ENCODE results near the gene PIP4K2C.
A peak's percentile ranks its signal among the peaks of the same experiment; 100 is the strongest.

PIP4K2C gene

DNA sequence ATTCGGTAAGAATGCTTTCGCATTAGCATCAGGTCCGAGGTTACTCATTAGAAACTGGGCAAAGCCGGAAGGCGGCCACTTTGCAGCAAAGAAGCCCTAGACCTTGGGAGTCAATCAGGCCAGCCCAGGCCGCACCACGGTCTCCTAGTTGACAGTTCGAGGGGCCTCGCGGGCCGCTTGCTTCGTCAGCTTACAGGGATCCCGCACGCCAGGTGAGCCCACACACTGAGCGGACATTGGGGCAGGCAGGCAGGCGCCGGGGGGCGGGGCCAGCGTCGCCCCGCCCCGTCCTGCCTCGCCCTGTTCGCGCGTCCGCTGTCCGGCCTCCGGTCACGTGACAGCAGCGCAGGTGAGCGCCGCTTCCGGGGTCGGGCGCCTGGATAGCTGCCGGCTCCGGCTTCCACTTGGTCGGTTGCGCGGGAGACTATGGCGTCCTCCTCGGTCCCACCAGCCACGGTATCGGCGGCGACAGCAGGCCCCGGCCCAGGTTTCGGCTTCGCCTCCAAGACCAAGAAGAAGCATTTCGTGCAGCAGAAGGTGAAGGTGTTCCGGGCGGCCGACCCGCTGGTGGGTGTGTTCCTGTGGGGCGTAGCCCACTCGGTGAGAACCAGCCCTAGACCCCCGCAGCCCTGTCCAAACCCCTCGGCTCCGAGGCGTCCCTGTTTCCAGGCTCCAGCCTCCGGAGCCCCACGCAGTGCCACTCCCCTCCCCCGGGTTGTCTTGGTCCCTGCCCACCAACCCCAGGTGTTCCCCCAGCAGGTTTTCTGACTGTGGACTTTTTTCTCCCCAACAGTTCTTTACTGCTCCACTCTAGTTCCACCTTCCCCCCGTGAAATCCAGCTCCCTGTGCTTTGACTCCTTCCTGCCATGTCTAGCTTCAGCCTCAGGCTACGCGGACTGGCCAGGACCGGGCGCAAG lies at the start of gene PIP4K2C:
Gene PIP4K2C (plus strand): TSS at position 329 of the 918 bp plus-strand sequence. CDS start 98 bp downstream, at position 427.
- peak; percentile 60 for DNase-seq

DNA sequence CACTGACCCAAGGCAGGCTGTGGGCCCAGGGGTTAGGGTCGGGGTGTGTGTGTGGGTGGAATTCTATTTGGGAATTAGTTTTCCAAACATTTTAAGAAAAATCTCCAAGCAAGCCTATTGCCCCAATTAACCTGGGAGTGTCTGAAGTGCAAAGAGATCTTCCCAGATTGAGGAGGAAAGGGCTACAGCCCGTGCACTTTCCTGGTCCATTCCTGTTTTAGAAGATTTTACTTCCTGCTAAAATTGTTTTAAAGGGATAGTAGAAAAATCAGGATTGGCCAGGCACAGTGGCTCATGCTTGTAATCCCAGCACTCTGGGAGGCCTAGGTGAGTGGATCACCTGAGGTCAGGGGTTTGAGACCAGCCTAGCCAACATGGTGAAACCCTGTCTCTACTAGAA lies 49.3 kb upstream of the PIP4K2C start:
- no peak for DNase-seq

DNA sequence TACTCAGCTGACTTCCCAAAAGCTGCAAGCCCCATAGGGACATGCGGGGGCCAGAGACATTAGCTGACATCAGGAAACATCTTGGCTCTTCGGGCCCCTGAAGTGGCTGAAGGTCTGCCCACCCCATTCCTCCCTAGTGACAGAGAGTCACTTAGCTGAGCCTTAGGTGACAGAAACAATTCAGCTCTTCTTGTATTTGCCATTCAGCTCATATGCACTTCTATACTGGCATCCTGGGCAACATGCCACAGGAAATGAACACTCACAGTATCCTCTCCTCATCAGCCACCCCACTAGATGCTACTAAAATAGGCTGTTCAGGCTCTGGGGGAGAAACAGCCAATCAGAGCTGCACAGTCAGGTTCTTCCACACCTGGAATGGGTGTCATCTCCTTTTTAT lies 47.4 kb upstream of the PIP4K2C start:
- no peak for DNase-seq

DNA sequence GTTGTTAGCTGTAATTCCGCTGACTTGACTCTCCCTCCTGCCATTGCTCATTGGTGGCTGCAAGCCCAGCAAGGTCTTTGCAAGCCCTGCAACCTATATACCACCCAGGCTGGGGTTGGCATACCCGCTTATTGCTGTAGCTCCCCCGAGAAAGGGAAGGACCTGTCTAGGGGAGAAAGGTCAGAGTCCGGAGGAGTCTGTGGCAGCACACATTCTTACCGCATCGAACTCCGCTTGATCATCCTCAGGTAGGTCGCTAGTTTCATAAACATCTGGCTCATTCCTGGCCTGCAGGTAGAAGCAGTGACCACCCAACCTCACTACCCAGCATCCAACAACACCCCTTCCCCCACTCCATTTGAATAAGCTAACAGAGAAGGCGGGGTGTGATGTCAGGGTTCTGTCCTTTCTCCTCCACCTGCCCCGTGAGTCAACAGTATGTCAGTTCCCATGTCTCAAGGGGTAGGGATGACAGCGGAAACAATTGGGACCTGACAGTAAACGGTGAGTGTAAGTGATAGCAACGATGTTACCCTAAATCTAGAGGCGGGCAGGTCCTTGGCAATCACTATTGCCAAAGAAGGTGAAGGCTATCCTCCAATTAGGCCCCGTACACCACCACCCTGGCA lies 45.1 kb upstream of the PIP4K2C start:
- peak; percentile 70 for DNase-seq

DNA sequence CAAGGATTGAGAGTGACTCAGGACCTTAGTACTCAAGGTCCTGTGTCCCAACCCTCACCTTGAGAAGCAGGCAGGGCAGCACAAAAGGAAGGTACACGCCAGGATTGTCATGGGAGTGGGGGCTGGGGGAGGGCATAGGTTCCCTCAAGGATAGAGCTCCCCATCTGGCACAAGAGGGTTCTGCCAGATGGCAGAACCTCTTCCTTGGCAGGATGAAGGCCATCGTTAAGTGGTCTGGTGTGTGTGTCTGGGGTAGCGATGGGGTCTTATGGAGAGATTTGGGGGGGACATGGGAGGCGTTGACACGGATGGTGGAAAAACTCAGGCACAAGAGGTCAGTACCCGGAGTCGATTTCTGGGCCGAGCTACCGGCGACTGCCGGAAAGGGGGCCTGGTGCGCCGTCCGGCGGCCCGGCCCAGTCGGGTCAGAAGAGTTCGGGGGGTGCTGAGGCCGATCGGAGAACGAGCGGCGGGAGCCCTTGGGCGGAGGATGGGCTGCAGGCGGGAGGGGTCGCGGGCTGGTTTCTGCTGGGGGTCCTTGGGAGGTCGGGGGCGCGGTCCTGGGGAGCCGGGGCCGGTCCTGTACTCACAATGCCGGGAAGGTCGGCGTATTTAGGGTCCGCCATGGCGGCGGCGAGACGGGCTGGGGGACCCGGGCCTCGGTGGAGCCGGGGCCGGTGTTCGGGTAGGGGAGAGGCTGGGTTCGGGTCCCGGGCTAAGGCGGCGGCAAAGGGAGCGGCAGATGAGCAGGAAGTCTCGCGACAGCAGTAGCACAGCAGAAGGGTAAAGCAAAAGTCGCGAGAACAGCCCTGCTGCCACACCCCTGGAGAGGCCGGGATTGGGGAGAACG lies 44.3 kb upstream of the PIP4K2C start, which contains the start of gene DCTN2:
Gene DCTN2 (minus strand): TSS at position 755 of the 850 bp plus-strand sequence. CDS start 129 bp downstream, at position 626.
- DNase-seq = peak; percentile 96

DNA sequence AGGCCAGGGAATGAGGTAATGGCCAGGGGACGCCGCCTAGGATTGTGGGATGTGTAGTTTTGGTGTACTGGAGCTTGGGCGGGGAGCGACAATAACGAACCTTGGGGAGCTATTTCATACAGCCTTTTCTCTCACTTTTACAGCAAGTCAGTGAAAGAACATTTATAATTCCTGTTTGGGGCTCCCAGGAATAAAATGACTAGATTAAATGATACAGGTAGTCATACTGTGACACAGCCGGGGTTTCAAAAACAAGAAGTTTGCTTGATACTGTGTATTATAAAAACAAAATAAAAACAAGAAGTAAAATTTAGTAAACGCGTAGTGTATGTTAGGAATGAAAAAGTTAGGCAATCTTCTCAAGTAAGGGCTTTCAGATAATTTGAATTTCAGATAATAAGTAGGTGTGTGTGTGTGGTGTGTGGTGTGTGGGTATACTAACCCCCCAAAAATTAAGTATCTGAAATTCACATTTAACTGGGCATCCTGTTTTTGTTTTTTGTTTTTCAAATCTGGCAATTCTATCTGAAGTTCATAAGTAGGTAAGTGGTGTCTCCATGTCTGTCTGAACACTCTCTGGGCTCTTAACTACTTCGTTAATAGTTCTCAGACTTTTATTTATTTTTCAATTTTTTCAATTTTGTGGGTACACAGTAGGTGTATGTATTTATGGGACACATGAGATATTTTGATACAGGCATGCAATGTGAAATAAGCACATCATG lies 43.5 kb upstream of the PIP4K2C start:
- DNase-seq = no peak

DNA sequence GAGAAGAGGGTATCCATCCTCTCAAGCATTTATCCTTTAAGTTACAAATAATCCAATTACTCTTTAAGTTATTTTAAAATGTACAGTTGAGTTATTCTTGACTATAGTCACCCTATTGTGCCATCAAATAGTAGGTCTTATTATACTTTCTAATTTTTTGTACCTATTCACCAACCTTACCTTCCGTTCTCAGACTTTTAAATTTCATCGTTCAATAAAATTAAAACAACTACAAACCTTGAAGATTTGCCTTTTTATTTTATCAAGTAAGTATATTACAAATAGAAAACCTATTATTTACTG lies 43.0 kb upstream of the PIP4K2C start:
- DNase-seq = no peak

DNA sequence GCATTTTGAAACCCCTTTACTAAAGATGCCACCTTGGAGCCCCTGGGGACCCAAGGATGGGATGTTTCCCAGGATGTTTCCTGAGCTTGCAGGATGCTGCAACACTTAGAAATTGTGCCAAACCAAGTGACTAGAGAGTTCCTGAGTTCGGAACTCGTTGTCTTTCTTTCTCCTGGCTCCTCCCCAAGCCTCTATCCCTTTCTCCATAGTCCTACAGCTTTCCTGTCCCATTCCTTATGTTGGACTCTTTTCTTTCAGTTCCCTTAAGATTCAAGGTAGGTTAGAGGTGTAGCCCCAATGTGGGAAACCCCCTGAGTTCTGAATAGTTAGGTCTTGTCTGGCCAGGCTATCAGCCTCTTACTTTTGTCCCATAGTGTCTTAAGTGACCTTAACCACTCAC lies 42.5 kb upstream of the PIP4K2C start:
- no peak for DNase-seq

DNA sequence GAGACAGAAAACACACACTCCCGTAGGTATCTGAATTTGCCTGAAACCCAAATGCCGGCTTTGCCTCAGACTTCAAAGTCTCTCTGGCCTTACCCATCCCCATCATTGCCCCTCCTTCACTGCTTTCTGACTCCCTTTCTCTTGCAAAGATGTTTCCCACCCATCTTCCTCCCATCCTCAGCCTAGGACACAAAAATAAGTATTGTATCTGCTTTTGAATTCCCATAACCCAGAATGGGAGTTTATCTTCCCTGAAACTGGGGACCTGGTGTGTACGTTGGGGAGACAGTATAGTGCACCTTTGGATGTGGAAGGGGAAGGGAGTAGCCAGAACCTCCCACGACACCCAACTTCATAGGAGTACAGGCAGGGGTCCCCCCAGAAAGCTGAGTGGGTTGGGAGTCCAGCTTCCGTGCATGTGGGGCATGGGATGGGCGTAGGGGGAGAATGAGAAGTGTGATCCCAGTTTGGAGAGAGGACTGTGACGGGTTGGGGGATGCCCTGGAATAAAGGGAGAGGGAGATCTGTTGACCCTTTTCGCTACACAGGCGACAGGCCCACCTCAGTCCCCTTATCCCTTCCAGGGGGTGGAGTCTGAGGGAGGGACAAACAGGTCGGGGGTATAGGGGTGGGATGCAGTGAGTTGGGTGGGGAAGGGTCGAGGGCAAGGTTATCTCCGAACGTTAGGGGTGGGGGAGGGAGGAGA lies 41.6 kb upstream of the PIP4K2C start:
- no peak for DNase-seq

DNA sequence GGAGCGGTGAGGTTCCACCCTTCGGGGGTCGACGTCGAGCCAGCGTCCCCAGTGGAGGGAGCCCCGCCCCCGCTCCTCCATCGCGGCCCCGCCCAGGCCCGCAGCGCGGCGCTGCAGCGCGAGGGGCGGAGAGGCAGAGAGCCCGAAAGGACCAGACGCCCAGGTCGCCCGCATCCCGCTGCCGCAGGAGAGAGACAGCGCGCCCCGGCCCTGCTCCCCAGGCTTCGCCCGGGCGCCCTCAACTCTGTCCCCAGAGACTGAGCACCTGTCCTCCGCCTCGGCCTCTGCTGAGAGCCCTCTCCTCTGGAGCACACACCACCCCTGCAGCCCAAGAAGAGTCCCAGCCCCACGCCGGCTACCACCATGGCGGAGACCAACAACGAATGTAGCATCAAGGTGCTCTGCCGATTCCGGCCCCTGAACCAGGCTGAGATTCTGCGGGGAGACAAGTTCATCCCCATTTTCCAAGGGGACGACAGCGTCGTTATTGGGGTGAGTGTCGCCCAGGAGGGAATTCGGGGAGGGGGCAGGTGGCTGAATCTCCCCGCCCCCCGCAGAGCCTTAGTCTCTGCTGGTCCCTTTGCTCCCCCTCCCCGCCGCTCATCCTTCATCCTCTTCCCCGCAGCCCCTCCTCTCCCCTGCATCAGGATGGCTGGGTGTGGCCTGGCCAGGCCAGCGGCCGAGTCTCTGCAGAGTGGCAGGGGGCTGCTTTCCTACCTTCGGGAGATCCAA lies 40.9 kb upstream of the PIP4K2C start, which contains the start of gene KIF5A:
Gene KIF5A (plus strand): TSS at position 136 of the 732 bp plus-strand sequence. CDS start 228 bp downstream, at position 364.
- no peak for DNase-seq

DNA sequence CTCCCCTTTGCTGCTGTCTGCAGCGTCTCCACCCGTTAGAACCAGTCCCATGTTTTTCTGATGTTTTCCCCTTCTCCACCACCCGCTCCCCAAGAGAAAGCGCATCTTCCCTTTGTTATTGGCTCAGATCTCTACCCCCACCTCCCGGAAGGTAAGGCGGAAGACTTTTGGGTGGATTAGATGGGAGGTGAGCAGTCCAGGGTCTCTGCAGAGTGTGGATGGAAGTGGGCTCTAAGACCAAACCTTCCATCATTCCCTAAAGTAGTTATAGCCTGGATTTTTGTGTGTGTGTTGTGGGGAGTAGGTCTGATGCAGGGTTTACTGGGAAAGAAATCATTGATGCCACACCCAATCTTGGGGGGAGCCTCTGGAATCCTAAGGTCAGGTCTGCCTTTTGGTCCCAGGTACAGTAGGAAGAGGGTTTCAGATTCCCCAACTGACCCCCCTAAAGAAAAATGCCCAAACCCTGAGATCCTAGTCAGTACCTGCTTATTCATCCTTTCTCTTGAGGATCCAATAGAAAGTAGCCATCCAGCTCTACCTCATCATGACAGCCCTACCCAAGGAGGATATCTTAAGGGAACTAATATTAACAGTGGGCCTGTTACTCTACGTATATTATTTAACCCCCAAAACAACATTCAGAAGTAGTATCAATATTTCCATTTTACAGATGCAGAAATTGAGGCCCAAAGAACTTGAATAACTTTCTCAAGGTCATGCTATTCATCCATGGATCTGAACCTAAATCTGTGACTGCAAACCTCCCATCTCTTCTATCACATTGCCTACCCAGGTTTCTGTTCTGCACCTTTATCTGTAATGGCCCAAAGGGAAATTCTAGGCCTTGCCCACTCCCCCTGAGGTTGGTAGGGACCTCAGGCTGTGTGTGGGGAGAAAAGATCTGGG lies 40.1 kb upstream of the PIP4K2C start:
- DNase-seq = no peak

DNA sequence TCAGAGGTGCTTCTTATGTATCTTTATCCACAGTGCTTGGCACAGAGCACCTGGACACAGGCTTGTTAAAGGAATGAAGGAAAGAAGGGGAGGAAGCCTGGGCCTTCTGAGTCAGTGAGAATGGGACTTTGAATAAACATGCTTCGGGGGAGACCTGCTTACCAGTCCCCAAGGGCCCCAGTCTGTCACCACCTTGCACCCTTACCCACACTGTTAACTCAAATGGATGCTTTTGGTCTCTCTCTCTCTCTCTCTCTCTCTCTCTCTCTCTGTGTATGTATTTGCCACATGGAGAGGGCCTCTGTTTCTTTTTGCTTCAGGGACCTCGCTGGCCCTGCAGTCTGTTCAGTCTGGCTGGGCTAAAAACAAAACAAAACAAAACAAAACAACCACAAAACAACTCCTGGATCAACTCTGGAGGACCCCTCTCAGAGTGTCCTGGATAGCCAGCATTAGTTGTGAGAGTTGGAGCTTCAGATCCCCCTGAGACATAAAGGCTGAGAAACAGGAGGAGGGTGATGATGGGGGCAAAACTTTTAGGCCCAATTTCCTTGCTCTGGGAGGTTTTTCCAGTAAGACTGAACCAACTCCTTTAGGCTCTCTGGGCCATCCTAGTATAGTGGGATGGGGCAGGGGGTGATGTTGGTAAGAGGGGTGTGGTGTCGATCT lies 39.2 kb upstream of the PIP4K2C start:
- no peak for DNase-seq

DNA sequence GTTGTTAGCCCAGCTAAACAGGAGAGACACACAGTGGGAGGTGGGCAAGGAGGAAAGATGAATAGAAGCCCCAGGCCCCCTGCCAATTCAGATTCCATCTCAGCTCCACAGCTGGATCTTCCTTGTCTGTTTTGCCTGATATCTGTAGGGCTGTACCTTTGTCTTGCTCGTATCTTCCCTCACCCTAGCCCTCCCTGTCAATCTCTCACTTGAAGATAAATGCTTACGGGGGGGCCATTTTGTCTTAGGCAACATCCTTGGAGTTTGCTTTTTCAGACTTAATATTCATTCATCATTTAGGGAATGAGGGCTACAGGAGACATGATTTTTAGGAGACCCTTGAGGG lies 38.7 kb upstream of the PIP4K2C start:
- DNase-seq = no peak

DNA sequence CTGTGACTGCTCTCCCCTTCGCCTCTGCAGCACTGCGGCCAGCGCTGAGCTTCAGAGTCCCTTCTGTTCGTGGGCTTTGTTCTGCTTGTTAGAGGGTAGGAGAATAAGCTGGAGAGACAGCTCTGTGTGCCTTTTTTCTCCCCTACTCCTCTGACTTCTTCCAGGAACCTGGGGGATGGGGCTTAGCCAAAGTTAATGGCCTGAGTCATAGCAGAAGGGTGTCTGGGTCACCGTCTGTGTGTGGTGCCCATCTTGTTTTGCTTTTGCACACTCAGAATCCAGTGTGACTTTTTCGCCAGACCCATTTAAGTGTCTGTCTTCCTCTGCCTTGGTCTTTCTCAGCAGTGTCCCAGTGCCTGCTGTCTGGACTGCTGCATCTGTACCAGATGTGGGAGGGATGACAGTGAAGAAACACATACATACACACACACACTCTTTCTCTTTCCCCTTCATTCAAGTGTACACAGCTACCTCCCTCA lies 38.1 kb upstream of the PIP4K2C start:
- DNase-seq = peak; percentile 26

DNA sequence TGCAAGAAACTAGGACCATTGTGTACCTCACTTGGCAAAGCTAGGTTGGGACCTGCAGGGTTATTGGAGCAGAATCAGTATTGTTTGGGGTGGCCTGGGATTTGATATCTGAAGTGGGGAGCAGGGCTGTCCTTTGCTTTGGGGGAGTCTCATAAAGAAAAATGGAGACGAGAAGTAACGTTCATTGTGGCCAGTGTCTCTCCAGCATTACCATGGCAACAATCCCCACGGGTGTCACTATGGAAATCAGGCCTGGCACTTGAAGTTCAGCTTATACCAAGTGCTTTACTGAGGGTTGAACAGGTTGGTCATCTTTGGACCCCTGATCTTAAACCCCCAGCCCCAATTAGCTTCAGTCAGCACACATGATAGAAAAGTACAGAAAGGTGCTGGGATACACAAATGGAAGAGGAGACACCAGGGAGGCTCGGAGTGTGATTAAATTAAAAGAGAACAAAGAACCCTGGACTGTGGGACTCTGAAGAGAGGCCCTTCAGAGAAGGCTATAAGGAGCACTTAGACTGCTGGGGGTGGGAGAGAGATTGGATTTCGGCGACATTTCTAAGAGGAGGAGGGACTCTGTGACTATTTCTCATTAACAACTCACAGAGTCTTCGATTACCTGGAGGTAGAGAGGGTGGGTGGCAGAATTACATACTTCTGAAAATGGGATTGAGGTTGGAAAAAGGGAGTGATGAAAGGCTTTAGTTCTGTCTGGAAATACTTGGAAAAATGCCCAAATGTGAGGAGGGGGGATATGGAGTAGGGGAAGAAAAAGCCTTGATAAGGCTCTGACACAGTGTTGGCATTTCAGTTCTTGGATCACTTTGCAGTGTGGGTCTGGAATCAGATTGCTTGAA lies 37.4 kb upstream of the PIP4K2C start:
- peak; percentile 56 for DNase-seq

DNA sequence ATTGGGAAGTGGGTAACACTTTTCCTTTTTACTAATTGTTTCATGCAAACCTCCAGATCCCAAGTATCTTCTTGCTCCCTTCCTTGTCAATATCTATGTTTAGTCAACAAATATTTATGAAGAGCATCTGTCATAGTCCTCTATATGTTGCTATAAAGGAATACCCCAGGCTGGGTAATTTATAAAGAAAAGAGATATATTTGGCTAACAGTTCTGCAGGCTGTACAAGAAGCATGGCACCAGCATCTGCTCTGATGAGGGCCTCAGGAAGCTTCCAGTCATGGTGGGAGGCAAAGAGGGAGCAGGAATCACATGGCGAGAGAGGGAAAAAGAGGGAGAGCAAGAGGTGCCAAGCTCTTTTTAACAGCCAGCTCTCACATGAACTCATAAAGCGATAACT lies 36.5 kb upstream of the PIP4K2C start:
- no peak for DNase-seq

DNA sequence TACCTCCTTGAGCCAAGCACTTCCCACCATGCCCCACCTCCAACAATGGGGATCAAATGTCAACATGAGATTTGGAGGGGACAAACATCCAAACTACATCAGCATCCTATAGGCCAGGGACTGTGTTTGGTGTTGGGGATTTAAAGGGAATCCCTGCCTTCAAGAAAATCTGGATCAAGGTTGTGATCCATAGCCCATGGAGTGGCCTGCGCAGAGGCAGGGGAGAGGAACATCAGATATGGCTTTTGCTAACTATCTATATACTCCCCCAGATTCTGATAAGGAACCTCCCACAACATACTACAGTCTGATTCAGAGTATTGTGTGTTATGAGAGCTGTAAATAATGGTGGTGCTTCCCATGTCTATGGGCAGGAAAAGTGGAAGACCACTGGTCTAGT lies 36.1 kb upstream of the PIP4K2C start:
- DNase-seq = no peak

DNA sequence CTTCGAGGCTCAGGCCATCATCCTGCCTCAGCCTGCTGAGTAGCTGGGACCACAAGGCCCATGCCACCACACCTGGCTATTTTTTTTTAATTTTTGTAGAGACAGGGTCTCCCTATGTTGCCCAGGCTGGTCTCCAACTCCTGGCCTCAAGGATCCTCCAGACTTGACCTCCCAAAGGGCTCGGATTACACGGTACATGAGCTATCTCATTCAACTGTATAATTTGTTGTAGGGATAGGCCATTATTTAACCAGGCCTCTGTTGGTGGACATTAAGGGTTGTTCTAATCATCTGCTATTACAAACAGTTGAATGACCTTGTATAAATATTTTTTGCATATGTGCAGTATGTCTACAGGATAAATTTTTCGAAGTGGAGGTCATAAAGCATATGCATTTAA lies 32.1 kb upstream of the PIP4K2C start:
- no peak for DNase-seq
